HG03378 (cell line): ENCODE data around the gene BCAS3.
"Not testable (repeated sequence)": the region's sequence is repeated elsewhere in the genome, so short reads cannot be mapped to it uniquely, and the experiment has no call there.

ENCODE experiments used
- ATAC-seq: cut with Tn5 transposase; IDR thresholded peaks from one replicate; pipeline ENCODE4 v1.9.1; 2021; ENCODE audit warnings: mild to moderate bottlenecking, moderate library complexity; ENCODE audit not compliant: unreplicated experiment

BCAS3 gene

GRCh38 chr17:60744355-60744966 is 66.8 kb downstream of the BCAS3 start:
- no peak for ATAC-seq

GRCh38 chr17:60745544-60745943 is 67.9 kb downstream of the BCAS3 start:
- ATAC-seq = no peak

GRCh38 chr17:60747069-60747808 is 69.6 kb downstream of the BCAS3 start:
- ATAC-seq = no peak

- ATAC-seq = no peak
Observed at GRCh38 chr17:60748204-60748603, 70.6 kb downstream of the BCAS3 start.

- no peak for ATAC-seq
Observed at GRCh38 chr17:60749050-60749449, 71.4 kb downstream of the BCAS3 start.

- no peak for ATAC-seq
Observed at GRCh38 chr17:60749708-60750107, 72.1 kb downstream of the BCAS3 start.

GRCh38 chr17:60750640-60751039 is 73.0 kb downstream of the BCAS3 start:
- no peak for ATAC-seq

- ATAC-seq = no peak
Observed at GRCh38 chr17:60751884-60752283, 74.2 kb downstream of the BCAS3 start.

GRCh38 chr17:60752873-60753577 is 75.4 kb downstream of the BCAS3 start:
- no peak for ATAC-seq

- no peak for ATAC-seq
Observed at GRCh38 chr17:60754057-60754604, 76.5 kb downstream of the BCAS3 start.

- ATAC-seq = not testable (repeated sequence)
Observed at GRCh38 chr17:60756798-60757197, 79.1 kb downstream of the BCAS3 start.

- no peak for ATAC-seq
Observed at GRCh38 chr17:60757437-60757836, 79.8 kb downstream of the BCAS3 start.

GRCh38 chr17:60759756-60760155 is 82.1 kb downstream of the BCAS3 start:
- ATAC-seq = no peak

GRCh38 chr17:60761301-60761700 is 83.7 kb downstream of the BCAS3 start:
- not testable (repeated sequence) for ATAC-seq

- ATAC-seq = no peak
Observed at GRCh38 chr17:60766778-60767190, 89.1 kb downstream of the BCAS3 start.

GRCh38 chr17:60767744-60768308 is 90.2 kb downstream of the BCAS3 start:
- no peak for ATAC-seq

GRCh38 chr17:60769327-60769726 is 91.7 kb downstream of the BCAS3 start:
- ATAC-seq = no peak

- ATAC-seq = no peak
Observed at GRCh38 chr17:60770946-60771422, 93.3 kb downstream of the BCAS3 start.

- ATAC-seq = not testable (repeated sequence)
Observed at GRCh38 chr17:60771621-60772020, 94.0 kb downstream of the BCAS3 start.

- no peak for ATAC-seq
Observed at GRCh38 chr17:60773552-60773951, 95.9 kb downstream of the BCAS3 start.

- ATAC-seq = no peak
Observed at GRCh38 chr17:60781880-60782412, 104.3 kb downstream of the BCAS3 start.
